HG03469 (cell line): ENCODE results near the gene ELP6.
"Not testable (repeated sequence)": the region's sequence is repeated elsewhere in the genome, so short reads cannot be mapped to it uniquely, and the experiment has no call there.

Source experiments
- ATAC-seq: cut with Tn5 transposase; IDR thresholded peaks from one replicate; pipeline ENCODE4 v1.9.1; 2021; ENCODE audit warnings: mild to moderate bottlenecking, moderate library complexity, moderate number of reproducible peaks; ENCODE audit not compliant: unreplicated experiment

The ELP6 gene

DNA sequence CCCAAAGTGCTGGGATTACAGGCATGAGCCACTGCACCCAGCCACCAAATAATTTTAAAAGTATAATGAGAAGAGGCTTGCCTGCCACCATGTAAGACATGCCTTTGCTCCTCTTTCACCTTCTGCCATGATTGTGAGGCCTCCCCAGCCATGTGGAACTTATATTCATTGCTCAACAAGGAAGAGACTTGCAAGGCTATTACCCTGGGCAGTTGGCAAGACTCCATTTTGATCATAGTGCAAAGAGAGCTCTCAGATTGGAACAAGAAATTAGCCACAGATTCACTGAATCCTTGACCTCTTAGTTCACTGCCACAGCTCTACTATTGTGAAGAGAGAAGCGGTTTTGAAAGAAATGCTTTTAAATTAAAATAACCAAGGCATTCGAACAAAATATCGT is 43.9 kb downstream of the ELP6 start:
- ATAC-seq: no peak

DNA sequence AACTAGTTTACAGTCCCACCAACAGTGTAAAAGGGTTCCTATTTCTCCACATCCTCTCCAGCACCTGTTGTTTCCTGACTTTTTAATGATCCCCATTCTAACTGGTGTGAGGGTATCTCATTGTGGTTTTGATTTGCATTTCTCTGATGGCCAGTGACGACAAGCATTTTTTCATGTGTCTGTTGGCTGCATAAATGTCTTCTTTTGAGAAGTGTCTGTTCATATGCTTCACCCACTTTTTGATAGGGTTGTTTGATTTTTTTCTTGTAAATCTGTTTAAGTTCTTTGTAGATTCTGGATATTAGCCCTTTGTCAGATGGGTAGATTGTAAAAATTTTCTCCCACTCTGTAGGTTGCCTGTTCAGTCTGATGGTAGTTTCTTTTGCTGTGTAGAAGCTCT is 45.2 kb downstream of the ELP6 start:
- not testable (repeated sequence) for ATAC-seq

DNA sequence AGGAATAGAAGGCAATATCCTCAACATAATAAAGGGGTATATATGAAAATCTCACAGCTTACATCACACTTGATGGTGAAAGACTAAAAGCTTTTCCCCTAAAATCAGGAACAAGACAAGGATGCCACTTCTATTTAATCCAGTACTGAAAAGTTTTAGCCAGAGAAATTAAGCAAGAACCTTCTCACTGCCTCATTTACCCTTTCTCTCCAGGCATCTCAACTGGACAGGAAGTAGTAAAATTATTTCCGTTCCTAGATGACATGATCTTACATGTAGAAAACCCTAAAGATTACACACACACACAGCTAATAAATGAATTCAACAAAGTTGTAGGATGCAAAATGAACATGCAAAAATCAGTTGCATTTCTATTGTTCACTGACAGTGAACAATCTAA is 48.9 kb downstream of the ELP6 start:
- ATAC-seq: no peak

DNA sequence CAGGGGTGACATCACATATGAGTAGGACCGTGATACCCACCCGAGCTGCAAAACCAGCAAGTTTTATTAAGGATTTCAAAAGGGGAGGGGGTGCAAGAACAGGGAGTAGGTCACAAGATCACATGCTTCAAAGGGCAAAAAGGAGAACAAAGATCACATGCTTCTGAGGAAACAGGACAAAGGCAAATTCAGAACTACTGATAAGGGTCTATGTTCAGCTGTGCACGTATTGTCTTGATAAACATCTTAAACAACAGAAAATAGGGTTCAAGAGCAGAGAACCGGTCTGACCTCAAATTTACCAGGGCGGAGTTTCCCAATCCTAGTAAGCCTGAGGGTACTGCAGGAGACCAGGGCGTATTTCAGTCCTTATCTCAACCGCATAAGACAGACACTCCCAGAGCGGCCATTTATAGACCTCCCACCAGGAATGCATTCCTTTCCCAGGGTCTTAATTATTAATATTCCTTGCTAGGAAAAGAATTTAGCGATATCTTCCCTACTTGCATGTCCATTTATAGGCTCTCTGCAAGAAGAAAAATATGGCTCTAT is 53.9 kb downstream of the ELP6 start:
- ATAC-seq: not testable (repeated sequence)

DNA sequence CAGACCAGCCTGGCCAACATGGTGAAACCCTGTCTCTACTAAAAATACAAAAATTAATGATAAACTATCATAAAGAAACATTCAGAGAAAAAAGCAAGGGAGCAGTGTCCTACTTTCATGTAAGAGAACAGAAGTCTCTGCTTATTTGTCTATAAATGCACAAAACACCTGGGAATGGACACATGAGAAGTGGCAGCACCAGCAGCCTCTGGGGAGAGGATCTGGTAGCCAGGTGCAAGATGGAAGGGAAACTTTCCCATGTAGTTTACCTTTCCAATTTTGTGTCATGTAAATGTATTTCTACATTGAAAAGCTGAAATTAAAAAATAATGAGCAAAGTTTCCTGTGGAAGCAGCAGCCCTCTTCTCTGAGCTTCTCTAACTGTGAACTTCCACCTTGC is 56.5 kb downstream of the ELP6 start:
- no peak for ATAC-seq

DNA sequence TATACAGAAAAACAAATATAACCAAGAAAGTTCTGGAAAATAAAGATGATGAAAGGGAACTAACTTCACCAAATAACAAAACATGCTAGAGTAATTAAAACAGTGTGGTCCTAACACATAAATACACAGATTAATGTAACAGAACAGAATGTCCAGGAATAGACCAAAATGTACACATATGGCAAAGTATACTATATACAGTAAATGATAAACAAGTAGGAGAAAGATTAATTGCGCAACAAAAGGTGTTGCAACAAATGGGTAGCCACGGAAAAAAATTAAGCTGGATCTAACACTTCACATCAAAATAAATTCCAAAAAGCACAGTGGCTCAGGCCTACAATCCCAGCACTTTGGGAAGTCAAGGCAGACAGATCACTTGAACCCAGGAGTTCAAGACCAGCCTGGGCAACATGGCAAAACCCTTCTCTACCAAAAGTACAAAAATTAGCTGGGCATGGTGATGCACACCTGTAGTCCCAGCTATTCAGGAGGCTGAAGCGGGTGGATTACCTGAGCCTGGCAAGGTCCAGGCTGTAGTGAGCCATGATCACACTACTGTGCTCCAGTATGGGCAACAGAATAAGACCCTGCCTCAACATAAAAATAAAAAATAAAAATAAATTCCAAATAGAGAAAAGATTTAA is 57.6 kb downstream of the ELP6 start:
- no peak for ATAC-seq

DNA sequence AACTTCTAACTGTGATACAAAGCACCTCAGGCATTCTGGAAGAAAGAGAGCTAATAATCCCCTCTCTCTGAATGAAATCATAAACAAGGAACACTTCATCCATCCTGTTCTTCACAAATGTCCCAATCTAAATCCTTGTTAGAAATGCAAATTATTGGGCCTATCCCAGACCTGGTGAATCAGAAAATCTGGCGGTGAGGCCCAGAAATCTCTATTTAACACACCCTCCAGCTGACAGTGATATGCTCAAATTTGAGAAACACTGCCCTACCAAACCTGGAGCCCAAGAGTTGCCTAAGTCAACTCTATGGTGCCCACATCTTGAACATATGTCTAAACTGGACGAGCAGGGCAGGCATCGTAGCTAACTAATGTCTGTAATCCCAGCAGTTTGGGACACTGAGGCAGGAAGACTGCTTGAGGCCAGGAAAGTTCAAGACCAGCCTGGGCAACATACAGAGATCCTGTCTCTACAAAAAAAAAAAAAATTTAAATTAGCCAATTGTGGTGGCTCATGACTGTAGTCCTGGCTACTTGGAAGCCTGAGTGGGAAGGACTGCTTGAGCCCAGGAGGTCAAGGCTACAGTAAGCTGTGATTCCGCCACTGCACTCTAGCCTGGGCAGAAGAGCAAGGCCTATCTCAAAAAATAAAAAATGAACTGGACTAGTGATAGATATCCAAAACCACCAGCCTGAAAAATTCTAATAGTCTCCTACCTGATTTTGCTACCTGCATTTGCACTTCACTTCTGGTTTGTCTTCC is 60.9 kb downstream of the ELP6 start:
- no peak for ATAC-seq
